NAMALWA (cell line): ENCODE data around the gene RFT1.

Experiments used
- DNase-seq: peaks from one replicate; pipeline ENCODE4 v3.0.0-alpha.2; 2015; ENCODE audit warnings: low spot score

The RFT1 gene, protein sequence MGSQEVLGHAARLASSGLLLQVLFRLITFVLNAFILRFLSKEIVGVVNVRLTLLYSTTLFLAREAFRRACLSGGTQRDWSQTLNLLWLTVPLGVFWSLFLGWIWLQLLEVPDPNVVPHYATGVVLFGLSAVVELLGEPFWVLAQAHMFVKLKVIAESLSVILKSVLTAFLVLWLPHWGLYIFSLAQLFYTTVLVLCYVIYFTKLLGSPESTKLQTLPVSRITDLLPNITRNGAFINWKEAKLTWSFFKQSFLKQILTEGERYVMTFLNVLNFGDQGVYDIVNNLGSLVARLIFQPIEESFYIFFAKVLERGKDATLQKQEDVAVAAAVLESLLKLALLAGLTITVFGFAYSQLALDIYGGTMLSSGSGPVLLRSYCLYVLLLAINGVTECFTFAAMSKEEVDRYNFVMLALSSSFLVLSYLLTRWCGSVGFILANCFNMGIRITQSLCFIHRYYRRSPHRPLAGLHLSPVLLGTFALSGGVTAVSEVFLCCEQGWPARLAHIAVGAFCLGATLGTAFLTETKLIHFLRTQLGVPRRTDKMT

GRCh38 chr3:53130179-53131061 lies at the start of gene RFT1:
Gene RFT1, minus strand, starts transcription at chr3:53130435. Its CDS starts 35 bp downstream, at chr3:53130400.
- DNase-seq, result peak; percentile 92

DNA sequence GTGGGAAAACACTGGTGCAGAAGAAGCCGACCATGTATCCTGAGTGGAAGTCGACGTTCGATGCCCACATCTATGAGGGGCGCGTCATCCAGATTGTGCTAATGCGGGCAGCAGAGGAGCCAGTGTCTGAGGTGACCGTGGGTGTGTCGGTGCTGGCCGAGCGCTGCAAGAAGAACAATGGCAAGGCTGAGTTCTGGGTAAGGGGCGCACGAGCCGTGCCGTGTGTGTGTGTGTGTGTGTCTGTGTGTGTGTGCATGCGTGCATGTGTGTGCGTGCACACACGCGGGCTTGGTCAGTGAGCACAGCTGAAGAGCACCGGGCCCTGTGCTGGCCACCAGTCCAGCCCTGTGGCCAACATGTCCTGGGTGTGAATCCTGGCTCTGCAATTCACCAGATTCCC lies 49.3 kb upstream of the RFT1 start:
- DNase-seq, result no peak

DNA sequence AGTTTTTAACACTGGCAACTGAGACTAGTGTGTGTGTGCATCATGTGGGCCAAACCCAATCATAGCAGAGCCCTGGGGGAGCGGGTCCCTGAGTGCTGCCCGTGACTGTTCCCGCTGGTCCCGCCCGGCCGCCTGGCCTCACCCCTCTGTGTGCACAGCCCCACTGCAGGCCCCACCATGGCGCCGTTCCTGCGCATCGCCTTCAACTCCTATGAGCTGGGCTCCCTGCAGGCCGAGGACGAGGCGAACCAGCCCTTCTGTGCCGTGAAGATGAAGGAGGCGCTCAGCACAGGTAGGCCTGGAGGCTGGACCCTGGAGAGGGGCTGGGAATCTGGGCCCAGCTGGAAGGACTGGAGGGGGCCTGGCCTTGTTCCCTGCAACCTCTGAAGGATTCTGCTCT lies 48.0 kb upstream of the RFT1 start:
- no peak for DNase-seq

GRCh38 chr3:53175613-53176540 lies 45.6 kb upstream of the RFT1 start:
- DNase-seq, result no peak

- DNase-seq, result no peak
These were observed 44.4 kb upstream of the RFT1 start for GRCh38 chr3:53174346-53175250.

GRCh38 chr3:53173107-53173506 lies 42.9 kb upstream of the RFT1 start:
- DNase-seq, result no peak

DNA sequence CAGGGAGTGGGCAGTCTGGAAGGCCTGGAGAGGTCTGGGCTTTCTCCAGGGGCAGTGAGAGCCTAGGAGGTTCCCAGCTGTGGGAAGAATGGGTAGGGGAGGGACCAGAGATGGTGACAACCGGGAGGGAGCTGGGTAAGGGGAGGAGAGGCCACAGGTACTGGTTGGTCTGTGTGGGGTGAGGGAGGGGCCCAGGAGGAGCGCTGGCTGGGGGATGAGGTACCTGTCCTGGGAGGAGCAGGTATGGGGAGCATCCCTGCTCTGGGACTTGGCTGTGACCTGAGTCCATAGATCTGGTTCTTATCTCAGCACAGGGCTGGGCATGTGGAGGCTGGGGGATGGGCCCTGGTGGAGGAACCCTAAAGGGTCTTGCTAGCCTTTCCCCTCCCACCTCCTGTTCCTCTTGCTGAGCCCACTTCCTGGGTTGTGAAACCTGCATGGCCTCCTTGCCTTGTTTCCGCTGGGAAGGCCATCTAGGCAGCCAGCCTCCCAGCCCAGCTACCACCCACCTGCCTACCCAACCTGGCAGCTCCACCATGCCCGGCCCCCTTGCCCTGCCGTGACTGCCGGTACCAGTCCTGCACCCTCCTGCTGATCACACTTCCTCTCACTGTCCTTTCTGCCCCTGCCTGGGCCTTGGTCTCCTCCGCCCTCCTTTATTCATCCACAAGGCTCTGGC lies 41.7 kb upstream of the RFT1 start:
- DNase-seq, result no peak

- DNase-seq, result no peak
These were observed 40.8 kb upstream of the RFT1 start for GRCh38 chr3:53171064-53171418.

DNA sequence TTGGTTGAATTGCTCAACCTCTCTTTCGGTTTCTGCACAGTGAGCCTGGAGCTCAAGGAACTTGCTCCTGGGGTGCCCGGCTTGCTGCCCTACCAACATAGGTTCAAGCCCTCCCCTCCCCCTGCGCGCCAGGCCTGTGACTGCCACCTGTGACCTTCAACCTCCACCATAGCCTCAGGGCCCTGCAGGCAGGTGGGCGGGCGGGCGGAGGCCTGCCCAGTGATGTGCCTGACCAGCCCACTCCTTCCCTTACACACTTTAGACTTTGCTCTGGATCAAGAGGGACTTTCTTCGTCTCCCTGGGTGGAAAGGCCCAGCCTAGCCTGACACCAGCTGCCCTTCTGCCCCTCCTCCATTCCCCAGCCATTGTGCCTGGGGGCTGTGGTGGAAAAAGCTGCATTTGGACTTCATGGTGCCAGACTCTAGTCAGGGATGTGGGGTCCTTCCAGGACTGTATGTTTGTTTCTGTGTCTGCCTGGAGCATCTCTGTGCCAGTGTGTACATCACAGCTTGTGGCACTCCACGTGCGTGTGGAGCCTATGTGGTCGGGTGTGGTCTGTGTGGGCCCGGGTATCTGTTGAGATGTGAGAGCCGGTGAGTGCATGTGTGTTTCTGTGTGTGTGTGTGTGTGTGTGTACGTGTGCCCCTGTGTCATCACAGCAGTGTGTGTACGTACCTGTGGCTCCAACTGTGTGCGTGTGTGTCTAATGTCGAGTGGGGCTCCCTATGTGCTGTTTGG lies 40.3 kb upstream of the RFT1 start:
- DNase-seq, result no peak

DNA sequence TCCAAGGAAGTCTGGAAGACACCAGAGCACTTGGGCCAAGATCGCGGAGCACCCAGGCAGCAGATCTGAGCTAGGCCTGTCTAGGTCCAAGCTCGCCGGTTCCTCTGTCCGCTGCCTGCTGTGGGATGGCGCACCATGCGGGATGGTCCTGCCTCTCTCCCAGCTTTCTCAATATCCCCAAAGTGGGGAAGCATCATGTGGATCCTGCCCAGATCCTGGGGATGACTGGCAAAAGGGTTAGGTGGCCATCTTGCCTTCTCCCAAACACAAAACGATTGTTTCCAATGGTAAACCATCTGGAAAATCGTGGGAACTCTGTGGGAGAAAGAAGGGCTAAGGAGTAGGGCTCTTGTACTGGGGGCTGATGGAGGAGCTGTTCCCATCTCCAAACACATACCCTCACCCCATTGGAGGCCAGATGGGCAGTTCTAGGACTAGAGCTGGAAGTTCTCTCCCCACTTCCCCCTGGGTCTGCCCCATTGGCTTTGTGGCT lies 39.6 kb upstream of the RFT1 start:
- no peak for DNase-seq

GRCh38 chr3:53169045-53169831 lies 39.0 kb upstream of the RFT1 start:
- DNase-seq, result no peak

GRCh38 chr3:53168175-53168923 lies 38.1 kb upstream of the RFT1 start:
- DNase-seq, result no peak

DNA sequence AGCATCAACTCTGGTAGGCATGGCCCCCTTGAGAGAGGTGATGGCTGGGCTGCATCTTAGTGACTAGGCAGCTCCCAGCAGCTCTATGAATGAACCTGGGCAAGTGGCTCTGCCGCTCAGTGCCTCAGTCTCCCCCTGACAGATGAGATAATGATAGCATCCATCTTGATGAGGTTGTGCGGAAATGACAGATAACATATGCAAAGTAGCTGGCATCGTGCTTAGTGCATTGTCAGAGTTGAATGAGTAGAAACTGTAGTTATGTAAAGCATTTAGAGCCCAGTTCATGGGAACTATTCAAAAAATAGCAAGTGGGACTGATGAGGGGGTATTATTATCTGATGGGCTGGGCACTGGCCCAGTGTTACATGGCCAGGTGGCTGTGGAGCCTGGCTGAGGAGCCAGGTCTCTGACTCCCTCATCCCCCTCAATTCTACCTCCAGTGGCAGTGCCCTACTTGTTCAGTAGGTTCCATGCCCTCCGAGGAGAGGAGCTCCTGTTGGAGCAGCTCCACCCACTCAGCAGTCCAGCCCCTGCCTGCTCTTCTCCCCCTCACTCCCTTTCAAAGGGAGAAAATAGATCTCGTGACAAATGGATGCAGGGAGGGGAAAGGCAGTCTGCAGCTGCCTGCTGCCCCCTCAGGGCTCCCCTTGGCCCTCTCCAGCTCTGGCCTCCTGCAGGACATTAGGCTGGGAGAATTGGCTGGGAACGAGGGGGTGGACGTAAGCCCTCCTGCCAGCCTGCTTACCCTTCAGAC lies 37.4 kb upstream of the RFT1 start:
- DNase-seq, result peak; percentile 28

DNA sequence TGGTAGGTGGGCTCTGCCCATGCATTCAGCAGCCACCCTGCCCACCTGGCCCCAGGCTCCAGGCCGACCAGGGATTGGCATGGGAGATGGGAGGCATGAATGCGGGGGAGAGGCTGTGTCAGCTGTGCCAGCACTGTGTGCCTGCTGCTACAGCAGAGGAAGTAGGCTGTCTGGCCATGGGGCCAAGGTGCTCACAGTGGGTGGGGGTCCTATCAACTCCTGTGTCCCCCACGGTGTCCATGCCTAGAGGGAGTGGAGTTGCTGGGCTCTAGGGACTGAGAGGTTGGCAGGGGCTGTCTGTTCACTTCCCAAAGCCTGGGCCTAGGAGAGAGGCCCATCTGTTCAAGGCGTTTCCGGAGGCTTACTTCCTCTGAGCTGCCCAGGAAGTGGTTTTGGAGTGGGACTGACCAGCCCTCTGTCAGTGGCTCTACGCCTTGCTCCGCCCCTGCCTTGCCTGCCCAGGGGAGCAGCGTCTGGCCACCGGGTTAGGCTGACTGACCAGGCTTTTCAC lies 36.6 kb upstream of the RFT1 start:
- DNase-seq, result no peak

- DNase-seq, result no peak
These were observed 36.0 kb upstream of the RFT1 start for GRCh38 chr3:53166206-53166605.

DNA sequence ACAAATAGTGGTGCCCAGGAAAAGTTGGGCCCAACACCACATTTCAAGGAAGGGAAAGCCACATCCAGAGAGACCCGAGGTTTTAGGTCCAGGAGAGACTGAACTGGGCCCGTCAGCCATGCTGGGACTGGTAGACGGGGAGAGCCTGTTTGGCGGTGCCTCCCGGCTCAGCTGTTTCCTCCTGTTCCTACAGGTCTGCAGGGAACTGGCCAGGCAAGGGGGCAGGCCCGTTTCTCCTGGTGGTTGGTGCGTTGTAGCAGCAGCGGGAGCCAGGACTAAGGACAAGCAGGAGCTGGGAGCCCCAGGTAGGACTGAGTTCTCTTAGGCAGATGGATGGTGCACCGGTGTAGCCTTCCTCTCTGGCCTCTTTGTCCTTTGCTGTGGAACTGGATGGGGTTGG lies 34.7 kb upstream of the RFT1 start:
- no peak for DNase-seq
